Measurements from ENCODE around the gene BCL6B. TPM values are rescaled to one million over a fixed set of nuclear protein-coding genes. Genes with fewer than 3 reads are reported as not detected.

The BCL6B gene
- total and polyA plus RNA-seq, 10 of the 15 experiments (the other 5 are each of a cell fraction or from before 2014, with no cell fraction given) = 0.06 to 0.85 (median 0.11) TPM; not detected in 1

GRCh38 chr17:7014995-7015958, 7.6 kb upstream of the BCL6B start (continued):
- peak in 1 of 2 experiments; percentile 1; a peak in 1 of 3 replicates for TF ChIP-seq EGR1 (IDR thresholded peaks at IDR 0.05; ENCODE audit: borderline replicate concordance in 1 of 2, low read depth in 2 of 2, low read length in 2 of 2)
- TF ChIP-seq TAF1 (IDR thresholded peaks at IDR 0.05; ENCODE audit: borderline replicate concordance, low read depth, low read length) = peak; percentile 85
- TF ChIP-seq BCL3 (IDR thresholded peaks at IDR 0.05; ENCODE audit: borderline replicate concordance, insufficient read depth, low read depth, low read length, poor library complexity, severe bottlenecking) = peak; percentile 30
- TF ChIP-seq NBN (IDR thresholded peaks at IDR 0.05) = peak; percentile 64
- no peak; the same call in 1 of the 2 replicates for TF ChIP-seq POLR2AphosphoS2 (IDR thresholded peaks at IDR 0.05; ENCODE audit: low read depth, low read length)
- TF ChIP-seq DPF2 (IDR thresholded peaks at IDR 0.05) = peak; percentile 66; the same call in 1 of the 2 replicates
- peak; percentile 92 for TF ChIP-seq POLR2AphosphoS5 (IDR thresholded peaks at IDR 0.05; ENCODE audit: low read length)
- 0 out of 2 replicates have a peak, but pooled peaks have one; percentile 25 for TF ChIP-seq RB1 (IDR thresholded peaks at IDR 0.05; ENCODE audit: borderline replicate concordance)
- TF ChIP-seq, protein P1, sequence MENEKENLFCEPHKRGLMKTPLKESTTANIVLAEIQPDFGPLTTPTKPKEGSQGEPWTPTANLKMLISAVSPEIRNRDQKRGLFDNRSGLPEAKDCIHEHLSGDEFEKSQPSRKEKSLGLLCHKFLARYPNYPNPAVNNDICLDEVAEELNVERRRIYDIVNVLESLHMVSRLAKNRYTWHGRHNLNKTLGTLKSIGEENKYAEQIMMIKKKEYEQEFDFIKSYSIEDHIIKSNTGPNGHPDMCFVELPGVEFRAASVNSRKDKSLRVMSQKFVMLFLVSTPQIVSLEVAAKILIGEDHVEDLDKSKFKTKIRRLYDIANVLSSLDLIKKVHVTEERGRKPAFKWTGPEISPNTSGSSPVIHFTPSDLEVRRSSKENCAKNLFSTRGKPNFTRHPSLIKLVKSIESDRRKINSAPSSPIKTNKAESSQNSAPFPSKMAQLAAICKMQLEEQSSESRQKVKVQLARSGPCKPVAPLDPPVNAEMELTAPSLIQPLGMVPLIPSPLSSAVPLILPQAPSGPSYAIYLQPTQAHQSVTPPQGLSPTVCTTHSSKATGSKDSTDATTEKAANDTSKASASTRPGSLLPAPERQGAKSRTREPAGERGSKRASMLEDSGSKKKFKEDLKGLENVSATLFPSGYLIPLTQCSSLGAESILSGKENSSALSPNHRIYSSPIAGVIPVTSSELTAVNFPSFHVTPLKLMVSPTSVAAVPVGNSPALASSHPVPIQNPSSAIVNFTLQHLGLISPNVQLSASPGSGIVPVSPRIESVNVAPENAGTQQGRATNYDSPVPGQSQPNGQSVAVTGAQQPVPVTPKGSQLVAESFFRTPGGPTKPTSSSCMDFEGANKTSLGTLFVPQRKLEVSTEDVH (IDR thresholded peaks at IDR 0.05; ENCODE audit: low read depth, partially characterized antibody) = no peak
- TF ChIP-seq MXI1 (IDR thresholded peaks at IDR 0.05; ENCODE audit: low read depth, low read length) = no peak
- TF ChIP-seq LARP7 (IDR thresholded peaks at IDR 0.05) = 0 out of 2 replicates have a peak, but pooled peaks have one; percentile 57
- TF ChIP-seq ZZZ3 (IDR thresholded peaks at IDR 0.05; ENCODE audit: control insufficient read depth, insufficient read length, low read depth) = no peak
- no peak for TF ChIP-seq ZNF207 (IDR thresholded peaks at IDR 0.05; ENCODE audit: borderline replicate concordance)
- no peak for TF ChIP-seq ZSCAN29 (IDR thresholded peaks at IDR 0.05)

All from GM12878 (cell line).